Measurements from ENCODE around the gene ATP4B. TPM values are rescaled to one million over a fixed set of nuclear protein-coding genes. Genes with fewer than 3 reads are reported as not detected.

ATP4B gene
- total RNA-seq, 1 donor from 2014 or later, result not detected

DNA sequence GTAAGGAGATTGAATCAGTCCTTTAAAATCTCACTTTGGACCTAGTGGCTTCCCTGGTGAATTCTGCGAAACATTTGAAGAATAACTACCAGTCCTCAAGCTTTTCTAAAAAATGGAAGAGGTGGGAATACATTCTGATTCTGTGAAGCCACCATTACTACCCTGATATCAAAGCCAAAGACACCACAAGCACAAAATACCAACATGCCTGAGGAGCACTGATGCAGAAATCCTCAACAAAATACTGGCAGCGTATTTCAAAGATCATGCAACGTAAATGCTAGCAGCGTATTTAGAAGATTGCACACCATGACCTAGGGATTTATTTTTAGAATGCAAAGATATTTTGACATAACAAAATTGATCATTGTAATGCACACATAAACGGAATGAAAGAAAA is 14.4 kb downstream of the ATP4B start:
- FAIRE-seq (no peak), DNase-seq (ENCODE audit: low spot score in 2 of 2) (no peak)

DNA sequence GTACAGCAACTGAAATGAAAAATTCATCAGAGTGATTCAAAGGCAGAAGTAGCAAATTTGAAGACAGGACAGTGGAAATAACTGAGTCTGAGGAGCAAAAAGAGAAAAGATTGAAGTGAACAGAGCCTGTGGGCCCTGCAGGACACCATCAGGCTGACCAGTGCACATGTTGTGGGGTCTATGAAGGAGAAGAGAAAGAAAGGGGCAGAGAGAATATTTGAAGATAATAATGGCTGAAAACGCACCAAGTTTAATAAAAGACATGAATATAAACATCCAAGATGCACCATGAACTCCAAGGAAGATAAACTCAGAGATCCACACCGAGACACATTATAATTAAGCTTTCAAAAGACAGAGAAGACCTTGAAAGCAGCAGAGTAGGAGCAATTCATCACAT is 15.4 kb downstream of the ATP4B start:
- no peak for FAIRE-seq
- DNase-seq (ENCODE audit: low spot score in 2 of 2), result no peak

DNA sequence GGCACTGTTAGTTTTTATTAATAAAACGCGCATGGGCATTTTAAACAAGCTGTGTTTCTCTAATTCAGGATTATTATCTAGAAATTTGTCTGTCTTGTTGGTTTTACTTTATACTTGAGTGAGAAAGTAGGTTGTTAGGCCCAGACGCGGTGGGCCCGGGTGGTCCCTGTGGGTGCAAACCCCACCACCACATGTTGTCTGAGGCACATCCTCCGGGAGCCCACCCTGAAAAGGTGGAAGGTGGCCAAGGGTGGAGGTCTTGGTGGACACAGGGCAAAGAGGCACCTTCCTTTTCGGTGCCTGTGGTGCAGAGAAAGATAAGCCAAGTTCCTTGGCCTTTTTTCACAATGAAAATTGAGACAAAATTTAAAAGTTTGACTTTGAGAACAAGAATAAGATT is 16.6 kb downstream of the ATP4B start:
- FAIRE-seq (no peak), DNase-seq (ENCODE audit: low spot score in 2 of 2) (no peak)

DNA sequence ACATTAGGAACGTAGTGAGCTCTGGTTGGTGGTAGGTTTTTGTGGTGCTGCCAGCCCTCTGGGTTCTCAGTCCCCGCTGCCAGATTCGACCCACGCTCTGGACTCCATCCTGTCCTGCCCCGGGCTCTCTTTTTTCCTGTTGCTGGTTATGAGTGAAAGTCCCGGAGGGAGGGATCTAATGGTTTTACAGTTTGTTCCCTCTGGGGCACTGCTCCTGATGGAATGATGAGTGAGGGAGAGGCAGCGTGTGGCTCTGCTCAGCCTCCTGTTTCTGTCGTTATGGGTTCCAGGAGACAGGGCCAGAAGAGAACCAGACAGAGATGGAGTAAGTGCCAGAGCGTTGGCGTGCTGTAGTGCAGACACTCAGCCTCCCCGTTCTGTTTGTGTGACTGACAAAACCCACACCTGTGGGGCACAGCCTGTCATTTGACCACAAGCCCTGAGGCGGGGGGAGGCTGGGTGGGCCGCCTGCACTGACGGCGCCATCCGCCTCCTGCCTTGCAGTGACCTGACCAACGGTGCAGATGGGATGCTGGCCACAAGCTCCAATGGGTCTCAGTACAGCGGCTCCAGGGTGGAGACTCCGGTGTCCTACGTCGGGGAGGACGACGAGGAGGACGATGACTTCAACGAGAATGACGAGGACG is 18.3 kb downstream of the ATP4B start:
- FAIRE-seq (no peak), DNase-seq (ENCODE audit: low spot score in 2 of 2) (no peak)

DNA sequence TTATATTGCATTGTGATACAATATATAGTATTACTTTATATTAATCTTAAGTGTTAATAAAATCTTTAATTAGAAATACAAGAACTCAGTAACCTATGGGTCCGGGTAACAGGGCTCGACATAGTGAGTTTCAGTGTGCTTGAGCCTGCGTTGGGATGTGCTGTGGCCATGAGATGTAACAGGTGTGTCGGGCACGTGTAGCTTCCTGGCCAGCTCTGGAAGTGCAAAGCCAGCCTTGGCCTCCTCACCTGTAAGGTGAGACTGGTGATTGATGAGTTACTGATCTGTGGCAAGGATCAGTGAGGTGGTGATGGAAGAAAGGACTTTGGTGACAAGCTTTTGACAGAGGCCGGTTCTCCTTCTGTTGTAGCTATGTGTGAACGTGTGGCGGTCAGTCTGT is 19.2 kb downstream of the ATP4B start:
- FAIRE-seq, result no peak
- DNase-seq (ENCODE audit: low spot score in 2 of 2), result no peak

DNA sequence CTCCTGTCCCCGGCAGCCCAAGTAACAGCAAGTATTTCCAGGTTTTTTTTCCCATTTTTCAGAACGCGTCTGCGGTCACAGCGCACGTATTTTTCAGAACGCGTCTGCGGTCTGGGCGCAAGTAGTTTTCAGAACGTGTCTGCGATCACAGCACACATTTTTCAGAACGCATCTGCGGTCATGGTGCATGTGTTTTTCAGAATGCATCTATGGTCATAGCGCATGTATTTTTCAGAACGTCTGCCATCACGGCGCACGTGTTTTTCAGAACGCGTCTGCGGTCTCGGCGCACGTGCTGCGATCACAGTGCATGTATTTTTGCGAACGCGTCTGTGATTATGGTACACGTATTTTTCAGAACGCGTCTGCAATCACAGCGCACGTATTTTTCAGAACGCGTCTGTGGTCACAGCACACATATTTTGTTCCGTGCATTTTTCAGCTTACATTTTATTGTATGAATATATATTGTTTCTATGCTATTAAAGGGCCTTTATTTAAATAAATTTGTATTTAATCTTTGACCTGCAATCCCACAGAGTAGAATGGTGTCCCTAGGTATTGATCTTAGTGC is 19.7 kb downstream of the ATP4B start:
- DNase-seq (ENCODE audit: low spot score in 2 of 2) (no peak), FAIRE-seq (no peak)

DNA sequence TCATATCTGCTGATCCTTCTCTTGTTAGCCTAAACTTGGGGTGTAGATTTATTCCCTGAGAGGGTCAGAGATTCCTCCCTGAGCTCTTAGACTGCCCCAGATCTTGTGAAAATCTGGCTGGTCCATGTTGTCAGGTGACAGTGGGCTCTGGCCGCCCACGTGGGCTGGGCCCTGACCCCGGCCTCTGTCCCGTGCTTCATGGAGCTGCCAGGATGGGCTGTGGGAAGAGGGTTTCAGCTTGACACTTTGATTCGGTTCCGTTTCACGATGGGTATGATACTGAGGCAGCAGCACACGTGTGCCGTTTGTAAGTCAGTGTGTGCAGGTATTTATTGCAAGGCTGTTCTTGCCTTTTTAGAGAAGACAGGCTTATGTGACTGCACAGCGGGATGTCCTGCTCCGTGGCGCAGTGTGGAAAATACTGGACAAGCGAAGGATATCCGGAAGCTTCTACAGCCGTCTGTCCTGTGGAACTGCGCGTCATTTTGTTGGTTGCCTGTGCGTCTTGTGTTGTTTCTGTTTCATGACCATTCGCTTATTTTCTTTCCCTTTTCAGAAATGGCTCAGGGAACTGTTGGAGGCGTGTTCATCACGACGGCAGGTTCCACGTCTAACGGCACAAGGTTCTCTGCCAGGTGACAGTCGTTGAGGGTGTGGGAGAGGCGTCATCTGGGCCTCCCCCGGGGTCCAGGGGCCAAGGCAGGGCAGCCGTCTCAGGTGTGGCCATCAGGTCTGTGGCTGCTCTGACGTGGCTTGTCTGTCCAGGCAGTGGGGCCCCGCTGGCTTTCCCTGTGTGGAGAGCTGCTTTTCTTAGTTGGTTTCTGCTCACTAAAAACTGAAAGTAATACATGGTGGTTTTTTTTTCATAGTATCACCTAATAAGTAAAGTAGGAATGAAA is 20.5 kb downstream of the ATP4B start:
- no peak for FAIRE-seq
- no peak for DNase-seq (ENCODE audit: low spot score in 2 of 2)

DNA sequence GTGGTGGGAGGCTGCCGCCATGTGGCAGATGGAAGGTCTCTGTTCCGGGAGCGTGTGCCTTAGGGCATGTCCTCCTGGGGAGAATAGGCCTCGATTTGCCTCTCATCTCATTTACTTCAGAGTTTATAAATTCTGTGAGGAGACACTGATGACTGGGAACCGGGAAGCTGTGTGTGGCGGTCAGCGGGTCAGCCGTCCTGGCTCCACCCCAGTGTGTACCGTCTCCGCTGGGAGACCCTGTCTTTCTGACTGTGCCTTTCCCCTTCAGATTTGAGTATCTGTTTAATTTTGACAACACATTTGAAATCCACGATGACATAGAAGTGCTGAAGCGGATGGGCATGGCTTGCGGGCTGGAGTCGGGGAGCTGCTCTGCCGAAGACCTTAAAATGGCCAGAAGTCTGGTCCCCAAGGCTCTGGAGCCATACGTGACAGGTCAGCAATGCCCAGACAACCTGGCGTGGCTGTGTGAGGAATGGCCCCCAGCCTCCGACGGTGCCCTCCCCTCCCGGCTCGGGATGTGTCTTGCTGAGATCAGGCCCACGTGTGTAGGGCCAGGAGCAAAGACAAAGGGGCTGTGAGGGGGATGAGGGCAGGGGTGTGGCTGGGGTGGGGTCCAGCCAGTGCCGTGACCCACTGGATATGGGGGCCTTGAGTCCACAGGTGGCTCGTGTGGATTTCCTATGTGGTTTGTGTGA is 21.6 kb downstream of the ATP4B start:
- no peak for DNase-seq (ENCODE audit: low spot score in 2 of 2)
- FAIRE-seq, result no peak

DNA sequence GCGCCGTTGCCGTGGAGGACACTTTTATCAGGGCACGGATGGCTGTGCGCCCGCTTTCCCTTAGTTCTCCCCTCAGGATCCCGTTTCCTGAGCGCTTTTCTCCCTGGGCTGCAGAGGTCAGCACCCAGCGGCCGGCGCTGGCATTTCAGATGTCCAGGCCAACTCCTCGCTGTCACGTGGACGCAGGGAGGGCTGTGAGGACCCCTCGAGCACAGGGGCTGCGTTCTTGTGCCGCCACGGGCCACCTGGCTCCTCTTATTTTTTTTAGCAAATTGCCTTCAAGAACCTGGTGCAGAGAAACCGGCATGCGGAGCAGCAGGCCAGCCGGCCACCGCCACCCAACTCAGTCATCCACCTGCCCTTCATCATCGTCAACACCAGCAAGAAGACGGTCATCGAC is 22.3 kb downstream of the ATP4B start:
- FAIRE-seq, result no peak
- DNase-seq (ENCODE audit: low spot score in 2 of 2), result no peak

DNA sequence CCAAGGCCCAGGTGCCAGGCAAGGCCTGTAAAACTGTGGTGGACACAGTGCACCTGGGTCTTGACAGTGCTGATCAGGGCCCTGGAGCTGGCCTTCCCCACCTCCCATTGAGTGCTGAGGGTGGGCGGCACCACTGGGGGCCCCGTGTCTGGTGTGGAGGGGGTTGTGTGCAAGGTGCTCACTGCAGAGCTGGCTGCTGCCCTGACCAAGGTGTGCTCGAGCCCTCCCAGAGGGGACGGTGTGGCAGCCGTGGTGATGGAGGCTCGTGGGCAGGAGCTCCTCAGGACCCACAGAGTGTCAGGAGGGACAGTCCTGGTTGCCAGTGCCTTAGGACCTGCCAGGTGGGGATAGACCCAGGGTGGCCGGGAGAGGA is 23.0 kb downstream of the ATP4B start:
- DNase-seq (ENCODE audit: low spot score in 2 of 2) (no peak), FAIRE-seq (no peak)

DNA sequence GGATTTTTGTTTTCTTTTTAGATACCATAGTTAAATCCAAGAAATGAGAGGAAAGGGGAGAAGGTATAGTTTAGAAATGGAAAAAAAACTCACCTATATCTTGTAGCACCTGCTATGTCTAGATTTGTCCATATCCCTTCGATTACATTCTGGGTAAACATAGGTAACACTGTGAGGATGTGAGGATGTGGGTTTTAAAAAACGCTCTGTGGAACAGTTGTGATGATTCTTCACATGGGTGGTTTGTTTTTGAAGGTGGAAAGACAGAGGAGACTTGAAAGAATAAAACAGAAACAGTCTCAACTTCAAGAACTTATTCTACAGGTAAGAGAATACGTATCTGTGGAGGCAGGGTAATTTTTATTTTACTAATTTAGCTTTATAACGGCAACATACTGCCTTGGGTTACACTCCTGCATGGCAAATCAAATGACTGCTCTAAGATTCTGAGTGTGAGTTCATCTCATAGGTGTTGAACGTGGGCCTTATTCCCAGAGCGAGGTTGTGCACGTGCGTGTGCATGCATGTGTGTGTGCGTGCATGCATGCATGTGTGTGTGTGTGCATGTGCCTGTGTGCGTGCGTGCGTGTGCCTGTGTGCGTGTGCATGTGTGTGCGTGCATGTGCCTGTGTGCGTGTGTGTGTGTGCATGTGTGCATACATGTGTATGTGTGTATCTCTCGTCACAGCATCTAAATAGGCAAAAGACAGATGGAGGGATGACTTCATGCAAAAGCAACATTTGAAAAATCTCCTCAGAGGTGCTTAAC is 23.5 kb downstream of the ATP4B start:
- FAIRE-seq (no peak), DNase-seq (ENCODE audit: low spot score in 2 of 2) (no peak)

DNA sequence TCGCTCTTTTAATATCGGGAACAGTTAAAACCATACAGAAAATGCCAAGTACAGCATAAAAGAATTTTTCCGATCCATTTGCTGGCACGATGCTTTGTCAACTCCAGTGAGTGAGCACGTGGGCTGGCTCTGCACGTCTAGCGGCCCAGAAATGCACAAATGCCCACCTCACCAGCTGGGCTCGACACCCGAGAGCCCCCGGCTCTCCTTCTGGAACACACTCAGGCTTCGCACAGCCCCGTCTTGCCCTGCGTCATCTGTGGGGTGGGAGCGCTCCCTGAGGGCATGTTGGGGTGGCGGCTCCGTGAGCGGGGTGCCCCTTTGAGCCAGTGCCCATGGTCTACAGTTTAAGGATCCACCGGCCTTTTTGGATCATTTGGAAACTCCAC is 24.5 kb downstream of the ATP4B start:
- FAIRE-seq, result no peak
- no peak for DNase-seq (ENCODE audit: low spot score in 2 of 2)

DNA sequence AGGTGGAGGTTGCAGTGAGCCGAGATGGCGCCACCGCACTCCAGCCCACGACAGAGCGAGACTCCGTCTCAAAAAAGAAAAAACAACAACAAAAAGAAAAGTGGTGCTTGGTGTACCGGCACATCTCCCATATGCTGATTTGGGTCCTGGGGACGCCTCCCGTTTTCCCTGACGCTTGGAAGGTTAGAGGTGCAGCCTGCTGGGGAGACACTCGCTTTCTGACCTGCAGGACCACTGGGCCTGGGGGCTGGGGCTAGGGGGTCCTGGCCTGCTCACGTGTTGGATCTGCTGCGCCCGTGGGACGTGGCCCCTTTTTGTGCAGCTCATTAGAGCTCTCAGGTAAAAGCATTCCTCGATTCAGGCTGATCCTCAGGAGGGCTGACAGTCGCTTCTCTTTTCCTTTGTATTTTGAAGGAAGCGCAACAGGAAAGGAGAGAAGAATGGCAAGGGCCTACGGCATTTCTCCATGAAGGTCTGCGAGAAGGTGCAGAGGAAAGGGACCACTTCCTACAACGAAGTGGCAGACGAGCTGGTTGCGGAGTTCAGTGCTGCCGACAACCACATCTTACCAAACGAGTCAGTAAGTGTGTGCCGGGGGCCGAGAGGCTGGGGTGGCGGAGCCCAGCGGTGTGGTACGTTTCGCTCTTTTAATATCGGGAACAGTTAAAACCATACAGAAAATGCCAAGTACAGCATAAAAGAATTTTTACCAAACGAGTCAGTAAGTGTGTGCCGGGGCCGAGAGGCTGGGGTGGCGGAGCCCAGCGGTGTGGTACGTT is 25.1 kb downstream of the ATP4B start:
- FAIRE-seq (no peak), DNase-seq (ENCODE audit: low spot score in 2 of 2) (no peak)

DNA sequence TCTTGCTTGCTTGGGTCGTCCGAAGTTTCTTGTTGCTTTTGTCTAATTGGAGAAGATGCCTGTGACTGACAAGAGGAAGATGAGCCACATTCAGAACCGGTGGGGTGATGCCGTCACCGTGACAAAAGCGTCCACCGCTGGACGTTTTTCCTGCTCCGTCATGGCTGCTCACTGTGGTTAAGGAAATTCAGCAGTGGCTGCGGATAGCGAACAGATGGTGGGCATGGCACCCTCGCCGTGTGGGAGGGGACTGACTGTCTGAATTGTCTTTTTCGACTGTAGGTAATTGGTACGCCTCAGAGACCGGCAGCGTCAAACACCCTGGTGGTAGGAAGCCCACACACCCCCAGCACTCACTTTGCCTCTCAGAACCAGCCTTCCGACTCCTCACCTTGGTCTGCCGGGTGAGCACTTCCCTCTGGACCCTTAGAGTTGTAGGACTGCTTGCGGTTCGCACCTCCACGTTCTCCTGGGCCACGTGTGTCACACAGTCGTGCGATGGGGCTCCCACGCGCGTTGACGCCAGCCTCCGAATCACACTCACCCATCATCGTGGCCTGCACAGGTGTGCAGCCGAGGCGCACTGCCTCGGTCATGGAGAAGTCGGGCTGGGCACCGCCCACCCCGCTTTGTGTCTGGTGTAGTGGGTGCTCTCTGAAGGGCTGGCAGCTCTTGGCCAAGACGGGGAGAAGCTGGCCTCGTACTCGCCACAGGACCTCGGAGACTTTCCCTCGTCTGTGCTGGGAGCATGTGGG is 26.5 kb downstream of the ATP4B start:
- no peak for FAIRE-seq
- DNase-seq (ENCODE audit: low spot score in 2 of 2), result no peak

DNA sequence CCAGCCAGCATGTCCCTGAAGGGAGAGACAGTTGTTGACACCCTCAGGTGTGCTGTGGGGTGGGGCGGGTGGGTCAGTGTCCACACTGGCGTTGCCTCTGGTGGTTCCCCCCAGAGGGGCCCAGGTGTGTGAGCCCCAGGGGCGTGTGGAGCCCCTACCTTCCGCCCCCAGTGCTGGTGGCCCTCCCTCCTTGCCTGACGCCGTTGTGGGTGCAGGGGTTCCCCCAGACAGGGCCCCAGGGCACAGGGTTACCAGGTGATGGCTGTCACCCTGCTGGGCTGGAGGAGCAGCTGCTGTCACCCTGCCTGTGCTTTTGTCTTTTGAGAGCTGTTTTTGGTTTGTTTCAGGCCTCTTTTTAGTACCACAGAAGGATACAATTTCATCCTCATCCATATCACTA is 27.2 kb downstream of the ATP4B start:
- DNase-seq (ENCODE audit: low spot score in 2 of 2) (no peak), FAIRE-seq (no peak)

DNA sequence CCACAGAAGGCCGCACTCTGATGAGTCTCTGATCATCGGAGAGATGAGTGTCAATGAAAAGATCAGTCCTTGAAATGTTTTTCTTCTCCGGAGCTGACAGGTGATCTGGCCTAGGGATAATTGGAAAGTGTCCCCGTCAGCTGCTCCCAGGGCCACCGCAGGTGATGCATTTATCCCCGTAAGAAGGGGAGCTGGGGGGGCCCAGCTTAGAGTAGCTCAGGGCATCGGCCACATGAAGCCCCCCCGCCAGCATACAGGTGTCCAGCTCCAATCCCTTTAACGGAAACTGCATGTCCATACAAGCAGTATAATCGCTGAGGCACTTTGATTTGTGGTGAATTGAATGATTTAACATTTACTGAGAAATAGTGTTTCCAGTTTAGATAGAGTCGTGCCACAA is 27.7 kb downstream of the ATP4B start:
- FAIRE-seq (no peak), DNase-seq (ENCODE audit: low spot score in 2 of 2) (no peak)

DNA sequence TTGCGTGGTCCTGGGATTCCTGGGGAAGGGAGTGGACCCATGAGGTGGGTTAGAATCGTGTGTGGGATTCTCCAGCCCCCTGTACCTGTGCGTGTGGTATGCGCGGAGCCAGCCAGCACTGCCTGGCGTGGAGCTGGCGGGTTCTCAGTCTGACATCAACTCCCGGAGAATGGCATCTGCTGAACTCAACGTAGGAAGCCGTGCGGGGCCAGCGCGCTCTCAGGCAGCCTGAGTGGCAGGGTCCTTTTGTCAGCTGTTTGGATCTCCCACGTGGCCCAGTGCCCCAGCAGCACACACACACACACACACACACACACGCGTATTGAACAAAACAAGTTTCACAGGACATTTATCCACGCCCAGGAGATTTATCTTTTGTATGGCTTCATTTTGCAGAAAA is 28.1 kb downstream of the ATP4B start:
- FAIRE-seq (no peak), DNase-seq (ENCODE audit: low spot score in 2 of 2) (no peak)

DNA sequence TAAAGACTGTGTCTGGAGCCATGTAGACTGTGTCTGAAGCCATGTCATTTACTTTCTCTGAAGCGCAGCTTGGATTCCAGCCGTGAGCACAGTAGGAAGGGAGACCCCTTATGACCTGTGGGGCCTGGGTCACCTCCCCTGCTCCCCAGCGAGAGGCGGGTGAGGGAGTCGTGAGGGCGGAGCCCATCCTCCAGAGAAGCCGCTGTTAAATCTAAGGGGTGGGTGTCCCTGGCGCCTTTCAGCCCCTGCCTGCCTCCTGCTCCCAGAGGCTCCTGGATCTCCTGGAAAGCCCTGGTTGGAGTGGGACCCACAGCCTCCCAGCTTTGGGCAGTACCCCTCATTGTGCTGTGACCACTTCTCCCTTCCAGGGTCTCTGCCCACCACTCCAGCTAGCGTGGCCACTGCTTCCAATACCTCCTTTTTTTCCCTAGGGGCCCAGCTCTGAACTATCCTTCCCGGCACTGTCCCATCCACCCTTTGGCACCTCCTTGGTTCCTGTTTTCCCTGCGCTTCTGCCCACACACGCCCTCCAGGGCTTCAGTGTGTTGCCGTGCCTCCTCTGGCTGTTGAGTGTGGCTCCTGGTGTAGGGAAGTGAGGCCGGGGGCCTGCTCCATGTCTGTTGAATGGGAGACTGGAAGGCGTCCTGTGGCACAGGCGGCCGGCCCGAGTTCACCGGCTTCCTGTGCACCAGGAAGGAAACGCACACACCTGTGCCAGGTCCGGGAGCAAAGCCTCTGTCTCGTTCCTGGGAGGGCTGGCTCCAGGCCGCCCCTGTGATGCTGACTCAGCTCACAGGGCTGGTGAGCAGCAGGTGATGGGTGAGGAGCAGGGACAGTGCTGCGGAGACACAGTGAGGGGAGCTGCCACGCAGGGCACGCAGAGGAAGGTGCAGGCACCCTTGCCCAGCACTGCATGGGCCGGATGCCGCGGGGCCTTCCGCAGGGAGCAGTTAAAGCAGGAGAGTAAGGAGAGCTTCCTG is 29.4 kb downstream of the ATP4B start:
- no peak for DNase-seq (ENCODE audit: low spot score in 2 of 2)
- no peak for FAIRE-seq
